ENCODE results near the gene UBE2E1.
"Not testable (repeated sequence)": the region's sequence is repeated elsewhere in the genome, so short reads cannot be mapped to it uniquely, and the experiment has no call there.

The UBE2E1 gene

GRCh38 chr3:23879485-23879884, 73.7 kb downstream of the UBE2E1 start:
- DNase-seq (ENCODE audit: low read depth in 2 of 2) = no peak

DNA sequence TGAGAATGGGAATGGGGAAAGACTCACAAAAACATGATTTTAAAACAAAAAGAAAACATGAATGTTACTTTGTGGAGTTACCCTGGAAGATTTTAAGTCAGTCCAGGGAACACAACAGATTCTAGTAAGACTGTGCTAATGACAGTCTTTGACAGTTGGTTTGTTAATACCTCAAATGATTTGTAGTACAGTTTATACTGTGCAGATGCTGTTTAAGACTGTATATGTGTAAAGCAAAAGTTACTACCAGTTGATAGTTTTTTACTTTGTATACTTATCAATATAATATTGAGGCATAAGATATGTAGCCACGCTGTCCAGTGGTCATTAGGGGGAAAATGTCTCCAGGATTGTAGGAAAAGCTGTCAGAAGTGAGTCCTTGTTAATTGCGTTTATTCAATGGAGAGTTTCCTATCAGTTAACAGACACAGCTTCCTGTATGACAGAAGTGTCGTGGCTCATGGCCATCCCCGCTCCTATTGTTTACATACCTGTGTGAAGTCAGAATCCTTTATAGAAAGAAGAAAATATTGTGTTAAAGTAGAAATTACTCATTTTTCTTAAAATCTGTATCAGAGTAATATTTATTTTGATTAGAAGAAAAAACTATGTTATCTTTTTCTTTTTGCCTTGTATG, 75.1 kb downstream of the UBE2E1 start:
- no peak for DNase-seq (ENCODE audit: low read depth in 2 of 2)

DNA sequence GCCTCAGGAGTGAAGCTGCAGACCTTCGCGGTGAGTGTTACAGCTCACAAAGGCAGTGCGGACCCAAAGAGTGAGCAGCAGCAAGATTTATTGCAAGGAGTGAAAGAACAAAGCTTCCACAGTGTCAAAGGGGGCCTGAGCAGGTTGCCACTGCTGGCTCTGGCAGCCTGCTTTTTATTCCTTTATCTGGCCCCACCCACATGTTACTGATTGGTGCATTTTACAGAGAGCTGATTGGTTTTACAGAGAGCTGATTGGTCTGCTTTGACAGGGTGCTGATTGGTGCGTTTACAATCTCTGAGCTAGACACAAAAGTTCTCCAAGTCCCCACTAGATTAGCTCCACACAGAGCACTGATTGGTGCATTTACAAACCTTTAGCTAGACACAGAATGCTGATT, 76.2 kb downstream of the UBE2E1 start:
- DNase-seq (ENCODE audit: low read depth in 2 of 2) = not testable (repeated sequence)

DNA sequence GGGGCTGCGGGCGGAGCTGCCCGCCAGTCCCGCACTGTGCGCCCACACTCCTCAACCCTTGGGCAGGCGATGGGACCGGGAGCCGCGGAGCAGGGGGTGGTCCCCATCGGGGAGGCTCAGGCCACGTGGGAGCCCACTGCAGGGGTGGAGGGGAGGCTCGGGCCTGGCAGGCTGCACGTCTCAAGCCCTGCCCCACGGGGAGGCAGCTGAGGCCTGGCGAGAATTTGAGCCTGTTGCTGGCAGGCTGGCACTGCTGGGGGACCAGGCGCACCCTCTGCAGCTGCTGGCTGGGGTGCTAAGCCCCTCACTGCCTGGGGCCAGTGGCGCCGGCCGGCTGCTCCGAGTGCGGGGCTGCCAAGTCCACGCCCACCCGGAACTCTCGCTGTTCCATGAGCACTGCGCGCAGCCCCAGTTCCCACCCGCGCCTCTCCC, 76.7 kb downstream of the UBE2E1 start:
- no peak for DNase-seq (ENCODE audit: low read depth in 2 of 2)

GRCh38 chr3:23884481-23884880, 78.7 kb downstream of the UBE2E1 start:
- no peak for DNase-seq (ENCODE audit: low read depth in 2 of 2)

DNA sequence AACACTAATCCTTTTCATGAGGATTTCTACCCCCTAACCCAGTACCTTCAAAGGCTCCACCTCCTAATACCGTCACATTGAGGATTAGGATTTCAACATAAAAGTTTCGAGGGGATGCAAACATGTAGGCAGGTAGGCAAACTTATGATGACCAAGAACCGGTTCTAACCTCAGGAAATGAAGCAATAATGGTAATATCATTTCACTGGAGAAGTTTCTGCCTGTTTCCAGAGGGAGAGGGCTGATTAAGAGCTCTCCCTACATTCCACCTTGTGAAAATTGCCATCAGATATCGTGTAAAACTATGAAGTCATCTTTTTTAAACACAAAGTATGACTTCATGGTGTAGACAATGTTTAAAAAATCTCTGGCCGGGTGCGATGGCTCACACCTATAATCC, 79.5 kb downstream of the UBE2E1 start:
- no peak for DNase-seq (ENCODE audit: low read depth in 2 of 2)

- no peak for DNase-seq (ENCODE audit: low read depth in 2 of 2)
Observed at GRCh38 chr3:23886311-23886710, 80.6 kb downstream of the UBE2E1 start.

DNA sequence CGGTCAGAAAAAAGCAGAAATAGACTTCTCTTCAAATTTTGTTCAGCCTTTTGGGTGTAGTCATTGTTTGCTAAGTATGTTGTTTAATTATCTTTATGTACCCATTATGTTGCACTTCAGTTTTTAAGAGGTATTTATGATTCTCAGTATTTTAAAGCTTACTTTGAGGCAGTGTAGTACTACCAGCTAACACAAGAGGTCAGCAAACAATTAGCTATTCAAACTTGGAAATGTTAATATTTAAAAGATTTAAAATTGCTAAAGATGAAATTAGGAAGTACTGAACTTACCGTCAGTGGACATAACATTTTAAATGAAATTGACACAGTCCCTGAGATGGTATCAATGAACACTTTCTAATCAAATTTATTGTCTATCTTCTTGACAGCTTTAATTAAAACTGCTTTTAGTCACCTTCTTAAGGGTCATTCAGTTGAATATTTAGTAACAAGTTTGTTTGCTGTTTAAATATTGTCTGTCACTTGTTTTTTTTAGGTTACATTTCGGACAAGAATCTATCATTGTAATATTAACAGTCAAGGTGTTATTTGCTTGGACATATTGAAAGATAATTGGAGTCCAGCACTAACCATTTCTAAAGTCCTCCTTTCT, 83.0 kb downstream of the UBE2E1 start:
- DNase-seq (ENCODE audit: low read depth in 2 of 2) = no peak

DNA sequence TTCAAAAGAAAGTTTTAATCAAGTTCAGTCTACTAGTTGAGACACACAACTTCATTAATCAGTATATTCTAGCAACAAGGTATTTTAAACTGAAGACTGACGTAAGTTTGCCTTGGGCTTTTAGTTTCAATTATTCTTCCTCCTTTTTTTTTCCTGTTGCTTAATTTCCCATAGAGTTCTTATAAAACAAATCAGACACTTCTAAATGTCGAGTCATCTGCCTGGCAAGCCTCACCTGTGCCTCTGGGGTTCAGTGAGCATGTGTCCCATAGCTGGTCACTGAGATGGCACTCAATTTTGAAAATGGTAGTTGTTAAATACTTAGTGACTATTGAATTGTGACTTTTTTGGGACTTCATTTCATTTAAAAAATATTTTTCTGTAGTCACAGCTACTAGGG, 83.6 kb downstream of the UBE2E1 start:
- no peak for DNase-seq (ENCODE audit: low read depth in 2 of 2)

DNA sequence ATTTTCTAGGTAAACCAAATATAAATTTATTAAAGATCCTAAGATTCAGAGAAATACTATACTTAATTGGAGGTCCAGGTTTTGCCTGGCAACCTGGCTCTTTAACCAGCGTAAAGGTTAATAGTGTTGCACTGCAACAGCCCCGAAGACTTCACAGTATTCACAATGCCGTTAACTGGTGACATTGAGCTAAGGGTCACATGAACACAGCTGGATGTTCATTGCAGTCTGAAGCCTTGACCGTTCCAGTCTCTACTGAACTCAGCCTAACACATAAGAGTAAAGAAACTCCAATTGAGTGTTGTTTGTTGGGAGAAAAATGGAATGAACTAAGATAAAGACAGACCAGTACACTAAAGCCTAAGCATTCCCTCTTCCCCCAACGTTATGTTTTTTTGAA, 84.2 kb downstream of the UBE2E1 start:
- DNase-seq (ENCODE audit: low read depth in 2 of 2) = no peak

- DNase-seq (ENCODE audit: low read depth in 2 of 2) = no peak
Observed at GRCh38 chr3:23894254-23895061, 88.7 kb downstream of the UBE2E1 start.

DNA sequence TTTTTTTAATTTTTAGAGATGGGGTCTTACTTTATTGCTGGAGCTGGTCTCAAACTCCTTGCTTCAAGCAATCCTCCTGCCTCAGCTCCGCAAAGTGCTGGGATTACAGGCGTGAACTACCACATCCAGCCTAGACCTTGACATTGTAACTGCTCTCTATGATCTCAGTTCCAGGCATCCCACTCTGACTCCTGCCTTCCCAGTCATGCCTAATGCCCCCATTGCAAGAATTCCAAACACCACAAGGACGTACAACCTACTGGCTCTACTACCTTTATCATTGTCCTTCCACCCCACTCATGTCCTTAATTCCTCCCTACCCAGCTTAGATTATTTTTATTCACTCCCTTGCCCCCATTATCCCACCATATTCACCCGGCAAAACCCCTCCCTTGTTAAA, 89.4 kb downstream of the UBE2E1 start:
- no peak for DNase-seq (ENCODE audit: low read depth in 2 of 2)

GRCh38 chr3:23900744-23901143, 95.0 kb downstream of the UBE2E1 start:
- DNase-seq (ENCODE audit: low read depth in 2 of 2) = no peak

DNA sequence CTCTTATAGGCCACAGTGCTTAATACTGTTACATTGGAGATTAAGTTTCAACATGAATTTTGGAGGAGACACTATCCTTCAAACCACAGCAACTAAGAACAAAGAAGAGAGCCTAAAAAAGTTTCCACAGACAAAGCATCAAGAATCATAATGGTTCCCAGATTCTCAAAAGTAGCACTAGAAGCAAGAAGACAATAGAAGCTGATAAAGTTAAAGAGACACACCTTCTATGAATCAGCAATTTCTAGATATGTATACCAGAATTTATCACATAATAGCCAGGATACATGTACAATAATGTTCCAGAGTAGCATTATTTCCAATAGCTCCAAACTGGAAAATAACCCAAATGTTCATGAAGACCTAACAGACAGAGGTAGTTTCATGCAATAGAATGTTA, 98.8 kb downstream of the UBE2E1 start:
- DNase-seq (ENCODE audit: low read depth in 2 of 2) = no peak

DNA sequence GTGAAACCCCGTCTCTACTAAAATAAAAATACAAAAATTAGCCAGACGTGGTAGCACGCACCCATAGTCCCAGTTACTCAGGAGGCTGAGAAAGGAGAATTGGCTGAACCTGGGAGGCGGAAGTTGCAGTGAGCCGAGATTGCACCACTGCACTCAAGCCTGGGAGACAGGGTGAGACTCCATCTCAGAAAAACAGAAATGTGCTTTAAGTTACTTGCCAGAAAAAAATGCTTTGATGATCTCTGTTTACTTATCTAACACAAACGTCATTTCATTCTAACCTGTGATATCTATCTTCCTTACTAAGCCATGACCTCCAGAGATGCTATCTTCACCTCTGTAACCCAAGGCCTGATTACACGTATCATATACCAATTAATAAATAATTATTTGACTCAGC, 103.6 kb downstream of the UBE2E1 start:
- DNase-seq (ENCODE audit: low read depth in 2 of 2) = no peak

DNA sequence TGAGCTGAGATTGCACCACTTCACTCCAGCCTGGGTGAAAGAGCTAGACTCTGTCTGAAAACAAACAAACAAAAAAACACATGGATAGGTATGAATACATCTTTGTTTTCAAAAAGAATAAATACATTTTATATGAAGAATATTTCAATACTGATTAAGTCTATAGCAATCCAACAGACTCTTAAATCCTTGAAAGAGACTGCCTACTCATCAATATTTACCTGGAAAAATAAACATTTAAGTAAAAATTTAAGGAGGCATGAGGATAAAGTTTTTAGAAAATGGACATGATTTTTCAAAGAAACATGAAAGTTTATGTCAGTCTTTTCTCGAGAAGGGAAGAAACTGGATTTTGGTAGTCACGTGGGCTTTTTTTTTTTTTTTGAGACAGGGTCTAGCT, 105.6 kb downstream of the UBE2E1 start:
- DNase-seq (ENCODE audit: low read depth in 2 of 2) = no peak

GRCh38 chr3:23912335-23912734, 106.6 kb downstream of the UBE2E1 start:
- DNase-seq (ENCODE audit: low read depth in 2 of 2) = not testable (repeated sequence)

GRCh38 chr3:23913182-23913581, 107.4 kb downstream of the UBE2E1 start:
- DNase-seq (ENCODE audit: low read depth in 2 of 2) = no peak

GRCh38 chr3:23913873-23914743, 108.4 kb downstream of the UBE2E1 start:
- DNase-seq (ENCODE audit: low read depth in 2 of 2) = no peak

- no peak for DNase-seq (ENCODE audit: low read depth in 2 of 2)
Observed at GRCh38 chr3:23915537-23916108, 109.9 kb downstream of the UBE2E1 start.

DNA sequence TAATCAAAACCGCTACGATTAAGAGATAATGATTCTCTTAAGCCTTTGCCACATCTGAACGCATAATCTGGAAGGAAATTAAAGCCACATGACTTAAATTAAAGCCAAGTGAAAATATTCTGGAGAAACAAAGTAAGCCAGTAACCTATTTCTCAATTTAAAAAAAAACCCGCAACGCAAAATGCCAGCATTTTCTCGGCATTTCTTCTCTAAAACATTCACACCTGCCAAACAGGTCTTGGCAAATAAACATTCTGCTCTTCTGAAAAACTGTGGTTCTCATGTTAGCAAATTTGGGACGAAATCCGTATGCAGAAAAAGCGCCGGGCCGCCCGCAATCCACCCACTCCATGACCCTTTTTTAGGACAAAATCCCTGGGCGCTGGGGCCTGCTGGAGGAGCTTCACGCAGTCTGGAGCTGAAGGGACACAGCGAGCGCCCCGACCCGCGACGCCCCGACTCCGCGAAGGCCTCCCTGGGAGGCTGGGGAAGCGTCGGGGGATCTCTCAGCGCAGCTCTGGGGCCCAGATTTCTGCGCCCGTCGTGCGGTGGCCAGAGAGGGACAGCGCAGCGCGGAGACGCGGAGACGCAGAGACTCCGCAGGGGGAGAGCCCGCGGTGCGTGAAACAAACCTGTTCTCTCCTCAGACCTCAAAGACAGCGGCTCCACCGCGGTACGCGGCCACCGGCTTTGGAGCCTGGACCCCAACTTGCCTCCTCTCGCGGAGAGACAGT, 110.6 kb downstream of the UBE2E1 start:
- DNase-seq (ENCODE audit: low read depth in 2 of 2) = no peak

All from stimulated activated CD8-positive, alpha-beta memory T cell treated with anti-CD3 and anti-CD28 coated beads, Interleukin-2, amount 100 ng/mL, for 48 hours (primary cell).